ENCODE data around the gene DENND6A.

DNA sequence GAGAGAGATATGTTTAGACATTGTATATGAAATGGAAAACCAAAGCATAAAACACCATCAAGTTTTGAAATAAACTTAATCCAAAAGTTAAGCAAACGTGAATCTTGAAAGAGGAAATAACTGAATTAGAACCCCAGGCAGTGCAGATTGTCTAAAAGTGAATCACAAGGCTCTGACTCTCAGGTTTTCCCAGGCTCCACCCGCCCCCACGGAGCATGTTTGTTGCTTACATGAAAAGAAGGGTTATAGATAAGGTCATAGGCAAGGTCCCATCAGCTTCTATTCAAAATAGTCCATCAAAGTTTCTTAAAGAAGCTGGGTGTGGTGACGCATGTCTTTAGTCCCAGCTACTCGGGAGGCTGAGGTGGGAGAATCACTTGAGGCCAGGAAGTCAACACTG is 34.2 kb upstream of the DENND6A start:
- TF ChIP-seq POLR2A (IDR thresholded peaks at IDR 0.05) = no peak
- TF ChIP-seq, protein P1, sequence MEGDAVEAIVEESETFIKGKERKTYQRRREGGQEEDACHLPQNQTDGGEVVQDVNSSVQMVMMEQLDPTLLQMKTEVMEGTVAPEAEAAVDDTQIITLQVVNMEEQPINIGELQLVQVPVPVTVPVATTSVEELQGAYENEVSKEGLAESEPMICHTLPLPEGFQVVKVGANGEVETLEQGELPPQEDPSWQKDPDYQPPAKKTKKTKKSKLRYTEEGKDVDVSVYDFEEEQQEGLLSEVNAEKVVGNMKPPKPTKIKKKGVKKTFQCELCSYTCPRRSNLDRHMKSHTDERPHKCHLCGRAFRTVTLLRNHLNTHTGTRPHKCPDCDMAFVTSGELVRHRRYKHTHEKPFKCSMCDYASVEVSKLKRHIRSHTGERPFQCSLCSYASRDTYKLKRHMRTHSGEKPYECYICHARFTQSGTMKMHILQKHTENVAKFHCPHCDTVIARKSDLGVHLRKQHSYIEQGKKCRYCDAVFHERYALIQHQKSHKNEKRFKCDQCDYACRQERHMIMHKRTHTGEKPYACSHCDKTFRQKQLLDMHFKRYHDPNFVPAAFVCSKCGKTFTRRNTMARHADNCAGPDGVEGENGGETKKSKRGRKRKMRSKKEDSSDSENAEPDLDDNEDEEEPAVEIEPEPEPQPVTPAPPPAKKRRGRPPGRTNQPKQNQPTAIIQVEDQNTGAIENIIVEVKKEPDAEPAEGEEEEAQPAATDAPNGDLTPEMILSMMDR (IDR thresholded peaks at IDR 0.05) = no peak

Measured in Peyer's patch (tissue), 4 donors.